Fibroblast of skin of right biceps (primary cell): ENCODE results near the gene ORM2.
"Not testable (repeated sequence)": the region's sequence is repeated elsewhere in the genome, so short reads cannot be mapped to it uniquely, and the experiment has no call there.

ENCODE experiments used
- DNase-seq: peaks from one replicate; pipeline ENCODE4 v3.0.0-alpha.2; 2013

ORM2 gene

GRCh38 chr9:114329625-114330022, at the start of gene ORM2:
TSS of gene ORM2 (plus strand) at chr9:114329869. CDS start at chr9:114329905, 36 bp downstream.
- not testable (repeated sequence) for DNase-seq

- peak; percentile 89 for DNase-seq
These were observed 48.8 kb upstream of the ORM2 start for GRCh38 chr9:114280636-114281472.

GRCh38 chr9:114281473-114282103, 48.1 kb upstream of the ORM2 start:
- peak; percentile 95 for DNase-seq

GRCh38 chr9:114282104-114282485, 47.6 kb upstream of the ORM2 start:
- no peak for DNase-seq

- no peak for DNase-seq
These were observed 47.2 kb upstream of the ORM2 start for GRCh38 chr9:114282507-114282906.

GRCh38 chr9:114282926-114283325, 46.7 kb upstream of the ORM2 start:
- peak; percentile 96 for DNase-seq

GRCh38 chr9:114283551-114284111, 46.0 kb upstream of the ORM2 start:
- DNase-seq: no peak

GRCh38 chr9:114284316-114285060, 45.2 kb upstream of the ORM2 start:
- no peak for DNase-seq

- DNase-seq: peak; percentile 96
These were observed 44.4 kb upstream of the ORM2 start for GRCh38 chr9:114285166-114285867.

- DNase-seq: no peak
These were observed 43.5 kb upstream of the ORM2 start for GRCh38 chr9:114286146-114286679.

GRCh38 chr9:114287001-114287762, 42.5 kb upstream of the ORM2 start:
- DNase-seq: peak; percentile 31

- DNase-seq: no peak
These were observed 41.9 kb upstream of the ORM2 start for GRCh38 chr9:114287763-114288192.

GRCh38 chr9:114288193-114289091, 41.2 kb upstream of the ORM2 start:
- peak; percentile 82 for DNase-seq

GRCh38 chr9:114289106-114289505, 40.6 kb upstream of the ORM2 start:
- DNase-seq: no peak

GRCh38 chr9:114289571-114290481, 39.8 kb upstream of the ORM2 start:
- DNase-seq: no peak

GRCh38 chr9:114290561-114290986, 39.1 kb upstream of the ORM2 start:
- no peak for DNase-seq

GRCh38 chr9:114291064-114291474, 38.6 kb upstream of the ORM2 start:
- peak; percentile 68 for DNase-seq

GRCh38 chr9:114291886-114292590, 37.6 kb upstream of the ORM2 start:
- DNase-seq: no peak

GRCh38 chr9:114294664-114295063, 35.0 kb upstream of the ORM2 start:
- no peak for DNase-seq
